ENCODE measurements around the gene SRCIN1. TPM values are rescaled to one million over a fixed set of nuclear protein-coding genes. Genes with fewer than 3 reads are reported as not detected.
A peak's percentile ranks its signal among the peaks of the same experiment; 100 is the strongest.

Gene SRCIN1
- polyA plus RNA-seq, 1 donor, result 1.2 TPM

DNA sequence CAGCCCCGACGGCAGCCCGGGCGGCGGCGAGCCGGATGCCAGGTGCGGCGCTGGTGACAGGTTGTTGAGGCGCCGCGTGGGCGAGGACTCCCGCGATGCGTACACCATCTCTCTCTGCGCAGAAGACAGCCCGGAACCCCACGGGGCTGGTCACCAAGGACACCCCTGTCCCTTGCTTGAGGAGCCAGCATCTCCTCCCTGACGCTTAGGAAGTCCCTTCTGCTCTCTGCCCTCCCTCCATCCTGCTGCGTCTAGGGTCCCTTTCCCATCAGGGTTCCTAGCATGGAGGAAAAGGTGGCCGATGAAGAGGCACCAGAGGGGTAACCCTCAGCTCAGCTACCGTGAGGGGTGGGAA, 43.6 kb downstream of the SRCIN1 start:
- no peak for DNase-seq

- no peak for DNase-seq
Observed at GRCh38 chr17:38561416-38562214, 44.1 kb downstream of the SRCIN1 start.

- DNase-seq, result peak; percentile 34
Observed at GRCh38 chr17:38560503-38561318, 45.0 kb downstream of the SRCIN1 start.

DNA sequence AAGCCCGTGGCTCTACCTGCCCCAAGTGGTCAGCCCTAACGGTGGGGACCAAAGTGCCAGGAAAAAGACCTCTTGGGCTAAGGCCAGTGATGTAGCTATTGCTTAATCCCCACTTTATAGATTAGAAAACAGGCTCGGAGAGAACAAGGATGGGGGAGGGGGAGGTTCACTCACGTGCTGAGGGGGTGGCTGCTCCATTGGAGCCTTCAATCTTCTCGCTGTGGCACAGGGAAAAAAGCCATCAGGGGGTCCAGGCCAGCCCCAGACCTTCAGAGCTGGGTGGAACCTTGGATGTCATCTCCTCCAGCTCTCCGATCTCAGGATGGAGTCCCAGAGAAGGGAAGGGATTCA, 45.9 kb downstream of the SRCIN1 start:
- DNase-seq, result no peak

DNA sequence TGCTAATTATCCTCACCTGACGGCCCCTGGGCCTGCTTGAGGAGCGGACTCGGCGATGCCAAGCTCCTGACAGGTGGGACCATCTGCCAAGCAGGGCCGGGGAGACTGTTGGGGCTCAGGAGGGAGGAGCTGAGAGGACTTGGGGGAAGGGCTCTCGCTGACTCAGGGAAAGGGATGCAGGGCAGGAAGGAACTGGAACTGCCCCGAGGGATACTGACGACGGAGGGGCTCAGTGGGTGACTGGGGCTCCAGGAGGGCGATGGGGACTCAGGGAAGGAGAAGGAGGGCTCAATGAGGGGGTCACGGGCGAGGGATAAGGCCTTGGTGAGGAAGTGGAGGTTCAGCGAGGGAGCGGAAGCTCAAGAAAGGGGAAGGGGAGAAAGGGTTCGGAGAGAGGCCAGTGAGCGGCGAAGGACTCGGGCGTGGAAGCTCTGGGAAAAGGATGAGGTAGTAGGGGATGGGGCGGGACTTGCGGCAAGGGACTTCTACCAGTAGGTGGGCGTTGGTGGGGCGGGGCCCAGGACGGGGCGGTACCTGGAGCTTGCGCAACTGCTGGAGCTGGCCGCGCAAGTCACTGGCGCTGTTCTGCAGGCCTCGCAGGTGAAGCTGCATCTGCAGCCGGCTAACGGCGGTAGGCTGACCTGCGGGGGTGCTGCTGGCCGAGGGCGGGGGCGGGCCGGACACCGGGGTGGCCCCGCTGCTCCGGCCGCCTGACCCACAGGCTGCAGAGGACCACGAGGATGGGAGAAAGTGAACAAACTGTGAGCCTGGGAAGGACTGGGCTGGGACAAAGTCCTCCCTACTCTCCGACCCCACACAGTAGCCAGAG, 46.5 kb downstream of the SRCIN1 start:
- peak; percentile 49 for DNase-seq

GRCh38 chr17:38558728-38559050, 47.1 kb downstream of the SRCIN1 start:
- no peak for DNase-seq

DNA sequence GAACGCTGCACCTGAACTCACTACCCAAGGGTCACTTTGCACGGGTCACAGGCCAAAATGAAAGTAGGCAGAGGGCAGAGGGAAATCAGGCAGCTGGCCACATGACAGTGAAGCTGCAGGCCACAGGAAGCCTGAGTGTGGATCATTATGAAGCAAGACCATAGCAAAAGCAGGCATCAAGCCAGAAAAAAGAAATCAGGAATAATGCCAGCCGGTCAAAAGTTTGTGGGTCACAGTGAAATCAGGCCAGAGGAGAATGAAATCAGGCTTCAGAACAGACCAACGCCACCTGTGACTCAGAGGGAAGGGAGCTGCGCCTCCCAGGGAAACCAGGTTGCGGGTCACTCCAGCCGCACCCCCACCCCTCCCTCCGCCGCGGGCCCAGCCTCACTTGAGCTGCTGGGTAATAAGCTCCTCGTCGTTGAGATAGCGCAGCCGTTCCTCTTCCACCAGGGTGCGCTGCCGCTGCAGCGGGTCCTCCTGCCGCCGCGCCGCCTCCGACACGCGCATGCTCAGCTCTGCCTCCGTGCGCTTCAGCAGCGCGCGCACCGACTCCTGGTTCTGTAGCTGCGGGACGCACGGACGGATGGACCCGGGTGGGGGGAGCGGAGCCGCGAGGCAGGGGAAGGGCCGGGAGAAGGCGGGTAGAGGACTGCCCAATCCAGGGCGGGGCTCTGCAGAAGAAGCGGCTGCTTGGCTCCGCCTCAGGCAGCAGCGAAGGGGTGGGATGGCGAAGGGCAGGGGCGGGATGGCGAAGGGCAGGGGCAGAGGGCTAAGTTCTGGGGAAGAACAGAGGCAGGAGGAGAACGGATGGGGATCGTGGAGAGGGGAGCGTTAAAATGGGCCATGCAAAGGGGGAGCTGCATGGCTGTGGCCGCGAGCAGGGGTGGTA, 47.7 kb downstream of the SRCIN1 start:
- DNase-seq, result peak; percentile 88

GRCh38 chr17:38557396-38557795, 48.4 kb downstream of the SRCIN1 start:
- no peak for DNase-seq

GRCh38 chr17:38556239-38556638, 49.5 kb downstream of the SRCIN1 start:
- no peak for DNase-seq

DNA sequence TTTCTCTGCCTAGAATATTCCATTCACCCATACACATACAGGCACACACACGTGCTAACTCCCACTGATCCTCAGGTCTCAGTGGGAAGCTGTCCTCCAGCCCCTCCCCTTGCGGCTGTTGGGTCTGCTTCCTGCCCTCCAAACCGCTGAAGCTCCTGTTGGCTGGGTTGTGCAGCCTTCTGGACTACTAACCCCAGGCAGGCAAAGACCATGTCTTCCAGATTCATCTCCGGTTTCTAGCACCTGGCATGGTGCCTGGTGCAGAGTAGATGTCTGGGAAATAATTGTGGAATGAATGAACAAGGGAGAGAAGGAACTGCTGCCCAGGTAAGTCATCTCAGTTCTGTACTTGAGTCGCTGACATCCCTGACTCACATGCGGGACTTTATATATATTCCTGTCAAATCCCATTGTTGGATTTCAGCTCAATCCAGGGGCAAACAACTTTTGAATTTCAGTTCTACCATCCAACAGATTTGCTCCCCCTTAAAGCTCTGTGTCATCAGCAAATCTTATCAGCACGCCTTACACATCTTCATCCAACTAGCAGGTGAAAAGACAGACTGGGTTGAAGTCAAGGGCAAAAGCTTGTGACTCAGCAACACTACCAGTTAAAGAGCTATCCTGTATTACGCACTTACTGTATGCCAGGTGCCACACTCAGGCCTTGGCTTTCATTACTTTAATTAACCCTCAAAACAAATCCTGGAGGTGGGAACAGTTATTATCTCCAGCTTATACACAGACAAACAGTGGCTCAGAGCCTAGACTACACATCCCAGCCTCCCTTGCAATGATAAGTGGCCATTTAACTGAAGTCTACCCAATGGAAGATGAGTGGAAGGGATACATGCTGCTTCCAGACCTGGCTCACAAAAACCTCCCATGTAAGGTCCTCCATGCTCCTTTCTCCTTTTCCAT, 51.1 kb downstream of the SRCIN1 start:
- no peak for DNase-seq

DNA sequence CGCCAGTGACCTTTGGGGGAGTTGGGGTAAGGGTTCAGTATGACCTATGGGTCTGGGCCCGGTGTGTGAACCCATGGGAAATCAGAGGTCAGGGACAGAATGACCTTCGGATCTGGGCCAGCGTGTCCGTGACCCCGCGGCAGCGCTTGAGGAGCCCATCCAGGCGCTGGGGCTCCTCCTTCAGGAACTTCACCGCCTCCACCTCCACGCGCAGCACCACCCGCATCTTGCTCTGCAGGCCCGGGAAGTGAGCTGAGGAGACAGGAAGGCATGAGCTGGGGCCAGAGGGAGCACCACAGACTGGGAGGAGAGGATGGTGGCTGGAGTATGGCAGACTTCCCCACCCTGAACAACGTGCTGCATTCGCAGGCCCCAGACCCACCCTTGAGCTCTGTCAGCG, 53.4 kb downstream of the SRCIN1 start:
- DNase-seq, result no peak

- no peak for DNase-seq
Observed at GRCh38 chr17:38551121-38551520, 54.6 kb downstream of the SRCIN1 start.

- no peak for DNase-seq
Observed at GRCh38 chr17:38550661-38551060, 55.1 kb downstream of the SRCIN1 start.

DNA sequence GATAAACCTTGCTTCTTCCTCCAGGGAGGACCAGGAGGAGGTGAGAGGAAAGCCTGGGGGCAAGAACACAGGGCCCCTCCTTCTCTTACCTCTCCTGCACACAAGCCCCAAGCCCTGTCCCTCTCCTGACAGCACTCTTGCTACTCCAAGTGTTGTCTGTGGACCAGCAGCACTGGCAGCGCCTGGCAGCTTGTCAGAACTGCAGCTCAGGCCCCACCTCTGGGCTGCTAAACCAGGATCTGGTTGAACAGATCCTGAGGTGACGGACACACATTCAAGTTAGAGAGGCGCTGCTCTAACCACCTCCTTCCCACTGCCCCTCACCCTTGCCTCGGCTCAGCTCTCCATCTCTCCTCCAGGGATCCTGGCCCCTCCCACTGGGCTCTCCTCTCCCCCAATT, 56.5 kb downstream of the SRCIN1 start:
- DNase-seq, result no peak

DNA sequence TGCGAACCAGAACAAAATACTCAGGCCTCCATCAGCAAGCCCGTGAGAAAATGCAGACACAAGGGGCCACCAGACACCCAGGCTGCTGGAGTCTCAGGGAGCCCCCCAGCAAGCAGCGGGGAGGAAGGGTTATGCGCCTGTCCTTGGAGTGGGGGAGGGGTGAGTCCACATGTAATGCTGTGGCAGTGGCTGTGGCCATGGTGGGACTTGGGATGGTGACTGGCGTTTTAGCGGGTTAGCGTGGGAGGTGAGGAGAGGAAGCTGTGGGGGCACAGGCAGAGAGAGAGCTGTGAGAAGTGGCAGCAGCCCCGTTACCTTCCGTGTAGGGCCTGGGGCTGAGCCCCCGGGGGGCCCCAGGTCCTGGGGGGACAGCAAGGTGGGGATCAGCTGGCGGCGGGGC, 58.3 kb downstream of the SRCIN1 start:
- no peak for DNase-seq

DNA sequence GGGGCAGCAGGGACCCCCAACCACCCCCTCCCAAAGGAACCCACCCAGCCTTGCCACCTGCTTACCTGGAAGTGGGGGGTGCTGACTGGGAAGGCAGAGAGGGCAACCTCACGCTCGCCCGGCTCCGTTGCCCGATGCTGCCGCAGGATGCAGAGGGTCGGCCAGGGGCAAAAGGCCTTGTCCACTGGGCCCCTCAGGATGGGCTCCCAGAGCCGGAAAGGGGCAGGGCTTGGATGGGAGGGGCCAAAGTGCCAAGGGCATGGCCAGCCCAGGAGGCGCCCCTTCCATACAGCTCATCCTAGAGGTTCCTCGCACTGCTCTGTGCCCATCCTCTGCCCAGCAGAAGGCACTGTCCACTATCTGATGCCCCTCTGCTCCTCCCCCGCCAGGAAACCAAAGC, 59.4 kb downstream of the SRCIN1 start:
- no peak for DNase-seq

GRCh38 chr17:38545531-38546225, 60.1 kb downstream of the SRCIN1 start:
- no peak for DNase-seq

GRCh38 chr17:38544839-38545209, 60.9 kb downstream of the SRCIN1 start:
- DNase-seq, result no peak

- DNase-seq, result no peak
Observed at GRCh38 chr17:38544175-38544838, 61.4 kb downstream of the SRCIN1 start.

All from hindlimb muscle (tissue), 1 donor.